ENCODE results near the gene BCO2.

The BCO2 gene, protein sequence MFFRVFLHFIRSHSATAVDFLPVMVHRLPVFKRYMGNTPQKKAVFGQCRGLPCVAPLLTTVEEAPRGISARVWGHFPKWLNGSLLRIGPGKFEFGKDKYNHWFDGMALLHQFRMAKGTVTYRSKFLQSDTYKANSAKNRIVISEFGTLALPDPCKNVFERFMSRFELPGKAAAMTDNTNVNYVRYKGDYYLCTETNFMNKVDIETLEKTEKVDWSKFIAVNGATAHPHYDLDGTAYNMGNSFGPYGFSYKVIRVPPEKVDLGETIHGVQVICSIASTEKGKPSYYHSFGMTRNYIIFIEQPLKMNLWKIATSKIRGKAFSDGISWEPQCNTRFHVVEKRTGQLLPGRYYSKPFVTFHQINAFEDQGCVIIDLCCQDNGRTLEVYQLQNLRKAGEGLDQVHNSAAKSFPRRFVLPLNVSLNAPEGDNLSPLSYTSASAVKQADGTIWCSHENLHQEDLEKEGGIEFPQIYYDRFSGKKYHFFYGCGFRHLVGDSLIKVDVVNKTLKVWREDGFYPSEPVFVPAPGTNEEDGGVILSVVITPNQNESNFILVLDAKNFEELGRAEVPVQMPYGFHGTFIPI

DNA sequence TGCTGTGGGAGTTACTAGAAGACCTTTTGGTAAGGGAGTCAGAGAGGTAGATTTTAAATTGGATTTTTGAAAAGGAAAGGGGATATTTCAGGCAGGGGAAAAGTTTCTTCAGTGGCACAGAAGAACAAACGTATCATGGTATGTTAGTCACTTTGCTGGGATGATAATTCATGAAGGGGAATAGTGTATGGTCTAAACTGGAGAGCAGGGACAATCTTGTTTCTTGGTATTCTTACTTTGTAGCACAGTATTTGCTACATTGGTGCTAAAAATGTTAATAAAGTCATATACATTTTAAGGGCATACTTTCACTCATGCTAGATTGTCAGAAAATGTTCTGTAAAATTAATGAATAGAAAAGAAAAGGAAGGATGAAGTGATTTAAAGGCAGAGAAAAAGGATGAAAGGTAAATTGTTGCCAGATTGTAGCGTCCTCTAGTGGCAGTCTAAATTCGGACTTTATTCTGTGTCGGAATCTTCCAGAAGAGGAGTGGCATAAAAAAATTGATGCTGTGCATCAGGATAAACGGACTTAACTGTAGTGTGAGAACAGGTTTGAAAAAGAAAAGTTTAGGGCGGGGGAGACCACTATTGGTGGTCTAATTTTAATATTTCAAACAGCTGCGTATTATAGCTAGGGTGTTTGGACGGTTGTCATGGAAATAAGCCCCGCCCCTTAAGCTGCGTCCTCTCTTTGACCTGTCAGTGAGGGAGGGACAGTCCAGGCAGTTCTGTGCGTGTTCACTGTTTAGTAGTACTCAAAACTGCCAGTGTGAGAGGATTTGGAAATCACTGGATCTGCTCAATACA is at the start of gene BCO2:
Gene BCO2, plus strand, starts transcription at position 724 of the 810 bp plus-strand sequence. CDS start 90 bp downstream, outside the sequence.
- H3K4me3 ChIP-seq (replicated peaks; ENCODE audit: low read depth, low read length): no peak within 1 kb of the TSS
- TF ChIP-seq CTCF (IDR thresholded peaks at IDR 0.05; ENCODE audit: low read depth, low read length, missing control alignments): peak; percentile 78
- DNase-seq (ENCODE audit: extremely low read depth, low read depth): peak; percentile 43

- no peak overlapping the region for H3K4me3 ChIP-seq (replicated peaks; ENCODE audit: low read depth, low read length)
- no peak for DNase-seq (ENCODE audit: extremely low read depth, low read depth)
- TF ChIP-seq CTCF (IDR thresholded peaks at IDR 0.05; ENCODE audit: low read depth, low read length, missing control alignments): no peak
These were observed 48.3 kb upstream of the BCO2 start for GRCh38 chr11:112127056-112127455.

- DNase-seq (ENCODE audit: extremely low read depth, low read depth): peak; percentile 87
- H3K4me3 ChIP-seq (replicated peaks; ENCODE audit: low read depth, low read length): no peak overlapping the region
- no peak for TF ChIP-seq CTCF (IDR thresholded peaks at IDR 0.05; ENCODE audit: low read depth, low read length, missing control alignments)
These were observed 46.7 kb upstream of the BCO2 start for GRCh38 chr11:112128483-112129121.

DNA sequence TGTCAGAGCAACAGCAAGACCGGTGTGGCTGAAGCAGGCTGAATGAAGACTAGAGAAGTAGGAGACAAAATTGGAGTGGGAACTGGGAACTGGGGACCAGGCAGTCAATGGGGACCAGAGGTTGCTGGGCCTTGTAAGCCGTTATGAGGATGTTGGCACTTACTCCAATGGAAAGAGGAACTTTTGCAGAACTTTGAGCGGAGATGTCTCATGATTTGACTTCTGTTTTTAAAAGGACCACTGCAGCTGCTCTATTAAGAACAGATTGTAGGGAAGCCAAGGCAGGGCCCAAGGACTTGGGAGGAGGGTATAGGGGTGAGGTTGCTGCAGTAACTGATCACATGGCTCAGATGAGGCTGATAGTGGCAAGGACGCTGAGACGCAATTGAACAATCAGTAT is 45.7 kb upstream of the BCO2 start:
- DNase-seq (ENCODE audit: extremely low read depth, low read depth): no peak
- no peak overlapping the region for H3K4me3 ChIP-seq (replicated peaks; ENCODE audit: low read depth, low read length)
- no peak for TF ChIP-seq CTCF (IDR thresholded peaks at IDR 0.05; ENCODE audit: low read depth, low read length, missing control alignments)

DNA sequence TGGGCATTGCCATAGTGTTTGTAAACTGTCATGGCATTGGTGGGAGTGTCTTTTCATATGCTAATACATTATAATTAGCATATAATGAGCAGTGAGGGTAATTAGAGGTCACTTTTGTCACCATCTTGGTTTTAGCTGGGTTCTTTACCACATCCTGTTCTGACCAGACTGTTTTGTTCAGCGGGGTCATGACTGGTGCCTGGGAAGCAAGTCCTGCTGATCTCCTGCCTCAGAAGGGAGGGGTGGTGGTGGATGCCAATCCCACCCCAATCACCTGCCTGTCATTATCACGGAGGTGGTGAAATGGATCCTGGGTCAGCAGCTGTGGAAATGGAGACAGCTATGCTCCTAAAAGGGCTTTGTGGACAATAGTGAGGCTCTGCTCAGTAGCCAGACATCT is 42.6 kb upstream of the BCO2 start:
- DNase-seq (ENCODE audit: extremely low read depth, low read depth): no peak
- no peak for TF ChIP-seq CTCF (IDR thresholded peaks at IDR 0.05; ENCODE audit: low read depth, low read length, missing control alignments)
- H3K4me3 ChIP-seq (replicated peaks; ENCODE audit: low read depth, low read length): no peak overlapping the region

DNA sequence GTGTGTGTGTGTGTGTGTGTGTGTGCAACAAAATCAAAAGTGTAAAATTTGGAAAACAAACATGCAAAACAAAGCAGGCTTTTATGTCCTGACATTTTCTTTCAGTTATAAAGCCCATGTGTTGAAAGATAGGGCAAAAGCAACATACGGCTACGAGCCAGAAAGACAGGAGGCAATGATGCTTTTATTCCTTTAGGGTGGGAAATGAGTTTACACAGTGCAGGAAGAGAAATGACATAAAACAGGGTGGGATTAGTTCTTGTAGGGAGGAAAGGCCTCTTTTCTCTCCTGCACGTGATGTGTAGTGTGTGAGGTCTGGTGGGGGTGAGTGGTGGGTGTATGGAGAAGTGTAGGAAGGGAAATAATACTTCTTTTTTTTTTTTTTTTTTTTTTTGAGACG is 40.8 kb upstream of the BCO2 start:
- no peak for TF ChIP-seq CTCF (IDR thresholded peaks at IDR 0.05; ENCODE audit: low read depth, low read length, missing control alignments)
- no peak overlapping the region for H3K4me3 ChIP-seq (replicated peaks; ENCODE audit: low read depth, low read length)
- DNase-seq (ENCODE audit: extremely low read depth, low read depth): no peak

Data from HFF-Myc (cell line).